NCI-H446 treated with DMSO at 0.1 percent for 48 hours (cell line): ENCODE results near the gene IL13.
"Not testable (repeated sequence)": the region's sequence is repeated elsewhere in the genome, so short reads cannot be mapped to it uniquely, and the experiment has no call there.

Experiments
- DNase-seq: peaks from one replicate; lab custom pipeline; 2025; lab: John Stamatoyannopoulos, UW

IL13 gene

GRCh38 chr5:132688536-132689339 is 30.8 kb downstream of the IL13 start:
- no peak for DNase-seq

- no peak for DNase-seq
Observed at GRCh38 chr5:132689513-132689912, 31.5 kb downstream of the IL13 start.

DNA sequence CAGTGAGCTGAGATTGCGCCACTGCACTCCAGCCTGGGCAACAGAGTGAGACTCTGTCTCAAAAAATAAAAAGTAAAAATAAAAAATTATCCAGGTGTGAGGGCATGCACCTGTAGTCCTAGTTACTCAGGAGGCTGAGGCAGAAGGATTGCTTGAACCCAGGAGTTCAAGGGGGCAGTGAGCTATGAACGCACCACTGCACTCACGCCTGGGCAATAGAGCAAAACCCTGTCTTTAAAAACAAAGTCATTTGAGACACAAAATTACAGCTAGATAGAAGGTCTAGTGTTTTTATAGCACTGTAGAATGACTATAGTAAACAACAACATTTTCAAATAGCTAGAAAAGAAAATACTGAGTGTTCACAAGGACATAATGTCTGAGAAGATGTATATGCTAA is 32.2 kb downstream of the IL13 start:
- no peak for DNase-seq

GRCh38 chr5:132691755-132692631 is 34.0 kb downstream of the IL13 start:
- DNase-seq: not testable (repeated sequence)

GRCh38 chr5:132692632-132692967 is 34.6 kb downstream of the IL13 start:
- no peak for DNase-seq

- no peak for DNase-seq
Observed at GRCh38 chr5:132695956-132696355, 38.0 kb downstream of the IL13 start.

DNA sequence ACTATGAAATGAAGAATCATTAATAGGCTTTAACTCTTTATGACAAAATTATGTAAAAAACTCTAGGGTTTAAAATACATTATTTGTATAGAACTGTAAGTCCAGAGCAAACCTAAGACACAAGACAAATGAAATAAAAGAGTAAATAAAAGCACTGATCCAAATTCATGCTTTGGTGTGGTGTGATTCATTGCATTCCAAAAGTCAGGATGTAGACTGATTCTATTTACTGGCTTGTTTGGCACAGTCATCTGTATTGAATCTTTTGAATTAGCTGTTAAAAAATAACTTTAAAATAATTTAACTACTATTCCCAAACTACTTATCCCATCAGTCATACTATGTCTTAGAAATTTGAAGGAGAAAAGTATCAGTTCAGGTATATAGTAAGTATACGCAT is 46.9 kb downstream of the IL13 start:
- no peak for DNase-seq

GRCh38 chr5:132708645-132709044 is 50.7 kb downstream of the IL13 start:
- DNase-seq: no peak
